Activated CD4-positive, alpha-beta T cell treated with anti-CD3 and anti-CD28 coated beads for 1 hour (primary cell): ENCODE data around the gene CHAC2.
A peak's percentile ranks its signal among the peaks of the same experiment; 100 is the strongest.
"Not testable (repeated sequence)": the region's sequence is repeated elsewhere in the genome, so short reads cannot be mapped to it uniquely, and the experiment has no call there.

Experiments used
- DNase-seq: peaks from one replicate; pipeline ENCODE4 v3.0.0-alpha.2; 2020

Gene CHAC2

GRCh38 chr2:53767405-53768241, at the start of gene CHAC2:
CHAC2 (plus strand) TSS chr2:53767804; CDS start chr2:53767887, 83 bp downstream.
- peak; percentile 72 for DNase-seq

- not testable (repeated sequence) for DNase-seq
Measured at GRCh38 chr2:53720944-53721343, 46.7 kb upstream of the CHAC2 start.

- DNase-seq = no peak
Measured at GRCh38 chr2:53724536-53724935, 43.1 kb upstream of the CHAC2 start.

GRCh38 chr2:53725662-53726061, 41.9 kb upstream of the CHAC2 start:
- DNase-seq = no peak

- no peak for DNase-seq
Measured at GRCh38 chr2:53727921-53728320, 39.7 kb upstream of the CHAC2 start.

GRCh38 chr2:53729143-53729762, 38.4 kb upstream of the CHAC2 start:
- no peak for DNase-seq

- no peak for DNase-seq
Measured at GRCh38 chr2:53737091-53737490, 30.5 kb upstream of the CHAC2 start.

GRCh38 chr2:53739032-53739431, 28.6 kb upstream of the CHAC2 start:
- no peak for DNase-seq

GRCh38 chr2:53740170-53740569, 27.4 kb upstream of the CHAC2 start:
- DNase-seq = no peak

GRCh38 chr2:53744395-53745065, 23.1 kb upstream of the CHAC2 start:
- DNase-seq = no peak

GRCh38 chr2:53750041-53750768, 17.4 kb upstream of the CHAC2 start:
- DNase-seq = no peak

- DNase-seq = no peak
Measured at GRCh38 chr2:53751728-53752127, 15.9 kb upstream of the CHAC2 start.

- DNase-seq = no peak
Measured at GRCh38 chr2:53752385-53752784, 15.2 kb upstream of the CHAC2 start.

- no peak for DNase-seq
Measured at GRCh38 chr2:53753041-53753440, 14.6 kb upstream of the CHAC2 start.

- DNase-seq = no peak
Measured at GRCh38 chr2:53755121-53755520, 12.5 kb upstream of the CHAC2 start.

GRCh38 chr2:53756644-53757043, 11.0 kb upstream of the CHAC2 start:
- DNase-seq = no peak

- not testable (repeated sequence) for DNase-seq
Measured at GRCh38 chr2:53757206-53757605, 10.4 kb upstream of the CHAC2 start.

GRCh38 chr2:53765767-53766166, 1.8 kb upstream of the CHAC2 start:
- no peak for DNase-seq

- no peak for DNase-seq
Measured at GRCh38 chr2:53768242-53768542, 588 bp downstream of the CHAC2 start.

- DNase-seq = no peak
Measured at GRCh38 chr2:53769318-53769945, 1.8 kb downstream of the CHAC2 start.

- no peak for DNase-seq
Measured at GRCh38 chr2:53770264-53770663, 2.7 kb downstream of the CHAC2 start.

GRCh38 chr2:53777134-53777533, 9.5 kb downstream of the CHAC2 start:
- no peak for DNase-seq
